ENCODE results near the gene TP73. TPM values are rescaled to one million over a fixed set of nuclear protein-coding genes. Genes with fewer than 3 reads are reported as not detected.

Gene TP73
- total RNA-seq, 1 experiment from 2014 or later, result 2.6 TPM

DNA sequence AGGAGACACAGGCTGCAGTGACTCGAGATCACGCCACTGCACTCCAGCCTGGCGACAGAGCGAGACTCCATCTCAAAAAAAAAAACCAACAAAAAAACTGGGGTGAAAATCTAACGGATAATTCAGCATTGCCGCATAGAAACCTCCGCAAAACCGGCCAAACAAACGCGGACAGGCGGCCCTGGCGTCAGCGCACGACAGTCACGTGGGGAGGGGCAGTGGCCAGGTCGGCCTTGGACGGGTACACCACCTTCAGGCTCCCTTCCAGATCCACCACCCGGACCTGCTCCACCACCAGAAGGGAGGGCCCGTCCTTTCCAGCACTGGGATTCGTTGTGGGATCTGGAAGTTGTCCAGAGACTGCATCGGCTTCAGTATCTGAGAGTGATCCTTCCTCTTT, 128.6 kb downstream of the TP73 start:
- Histone ChIP-seq H3K79me2 (ENCODE audit: low read length) (no peaks in the 10 kb centered on the region), H3K36me3 (ENCODE audit: low read depth, low read length) (peaks cover 53% of the 10 kb centered on the region), H2AFZ (ENCODE audit: low read length) (no peak overlapping the region), H3K4me2 (ENCODE audit: low read length) (no peak overlapping the region), H3K9me3 (ENCODE audit: low read length) (no peaks in the 10 kb centered on the region), H3K27ac (ENCODE audit: low read length) (no peak overlapping the region), H3F3A (ENCODE audit: low read length, unreplicated experiment) (no peaks in the 10 kb centered on the region), H4K20me1 (ENCODE audit: low read length) (no peaks in the 10 kb centered on the region), H3K4me1 (ENCODE audit: insufficient read depth, low read length) (no peaks in the 10 kb centered on the region), H3K27me3 (ENCODE audit: low read length) (no peaks in the 10 kb centered on the region), H3K9ac (ENCODE audit: low read length) (no peak overlapping the region), H3K4me3 (ENCODE audit: low read length) (no peak overlapping the region), H3K9me2 (replicated peaks; ENCODE audit: low read length) (no peaks in the 10 kb centered on the region)
- intact Hi-C loops (cut with micrococcal nuclease), result no loop called here
- ChIA-PET POLR2A (ENCODE audit: unreplicated experiment) (no interaction called here), CTCF (no interaction called here)
- no peak for ATAC-seq
- TF ChIP-seq EZH2 (IDR thresholded peaks at IDR 0.05; ENCODE audit: low read length, unreplicated experiment) (no peak), EZH2phosphoT487 (IDR thresholded peaks at IDR 0.05; ENCODE audit: borderline replicate concordance, low read length) (no peak), CTCF (conservative IDR thresholded peaks at IDR 0.05; ENCODE audit: low read depth, low read length) (no peak)
- no peak for DNase-seq
- BruUV-seq (replicated peaks), result no TSS peak

- DNase-seq, result no peak
- Histone ChIP-seq H3F3A (ENCODE audit: low read length, unreplicated experiment) (no peaks in the 10 kb centered on the region), H3K36me3 (ENCODE audit: low read depth, low read length) (peaks cover 72% of the 10 kb centered on the region), H3K79me2 (ENCODE audit: low read length) (peaks cover 18% of the 10 kb centered on the region), H4K20me1 (ENCODE audit: low read length) (peaks cover 7% of the 10 kb centered on the region; the same call in 1 of the 2 replicates), H3K27ac (ENCODE audit: low read length) (no peak overlapping the region), H2AFZ (ENCODE audit: low read length) (no peak overlapping the region), H3K4me1 (ENCODE audit: insufficient read depth, low read length) (no peaks in the 10 kb centered on the region), H3K9me3 (ENCODE audit: low read length) (no peaks in the 10 kb centered on the region), H3K9ac (ENCODE audit: low read length) (no peak overlapping the region), H3K27me3 (ENCODE audit: low read length) (no peaks in the 10 kb centered on the region), H3K9me2 (replicated peaks; ENCODE audit: low read length) (no peaks in the 10 kb centered on the region), H3K4me2 (ENCODE audit: low read length) (no peak overlapping the region), H3K4me3 (ENCODE audit: low read length) (no peak overlapping the region)
- TF ChIP-seq EZH2phosphoT487 (IDR thresholded peaks at IDR 0.05; ENCODE audit: borderline replicate concordance, low read length), result no peak
- no peak for ATAC-seq
- intact Hi-C loops (cut with micrococcal nuclease), result no loop called here
- BruUV-seq (replicated peaks), result no TSS peak
- ChIA-PET POLR2A (ENCODE audit: unreplicated experiment) (no interaction called here), CTCF (no interaction called here)
These were observed 131.5 kb downstream of the TP73 start for GRCh38 chr1:3783651-3784474.

DNA sequence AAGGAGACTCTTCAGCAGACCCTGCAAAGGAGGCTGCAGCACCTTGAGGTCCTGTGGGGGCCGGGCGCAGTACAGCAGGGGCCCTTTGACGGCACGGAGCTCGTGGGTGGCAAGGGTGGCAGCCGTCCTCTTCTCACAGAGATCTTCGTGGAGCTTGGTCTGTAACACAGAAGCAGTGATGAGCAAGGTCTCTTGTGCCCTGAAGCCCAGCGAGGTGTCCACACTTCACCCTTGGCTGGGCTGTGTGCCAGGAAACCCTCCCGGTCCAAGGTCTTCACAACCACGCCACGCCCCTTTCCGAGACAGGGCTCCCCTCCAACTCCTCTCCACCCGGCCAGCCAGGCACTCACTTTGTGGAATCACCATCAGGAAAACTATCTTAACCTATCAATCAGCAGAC, 132.7 kb downstream of the TP73 start:
- Histone ChIP-seq H3K79me2 (ENCODE audit: low read length) (peaks cover 30% of the 10 kb centered on the region), H3K27me3 (ENCODE audit: low read length) (no peaks in the 10 kb centered on the region), H2AFZ (ENCODE audit: low read length) (no peak overlapping the region), H3K4me3 (ENCODE audit: low read length) (no peak overlapping the region), H3F3A (ENCODE audit: low read length, unreplicated experiment) (no peaks in the 10 kb centered on the region), H3K9ac (ENCODE audit: low read length) (no peak overlapping the region), H3K4me1 (ENCODE audit: insufficient read depth, low read length) (no peaks in the 10 kb centered on the region), H3K4me2 (ENCODE audit: low read length) (no peak overlapping the region), H4K20me1 (ENCODE audit: low read length) (peaks cover 16% of the 10 kb centered on the region), H3K27ac (ENCODE audit: low read length) (no peak overlapping the region), H3K9me2 (replicated peaks; ENCODE audit: low read length) (no peaks in the 10 kb centered on the region), H3K36me3 (ENCODE audit: low read depth, low read length) (peaks cover 67% of the 10 kb centered on the region), H3K9me3 (ENCODE audit: low read length) (no peaks in the 10 kb centered on the region)
- ATAC-seq (no peak), DNase-seq (no peak)
- intact Hi-C loops (cut with micrococcal nuclease), result no loop called here
- POLR2A ChIA-PET (ENCODE audit: unreplicated experiment), result no interaction called here
- CTCF ChIA-PET, result no interaction called here
- BruUV-seq (replicated peaks), result no TSS peak
- TF ChIP-seq EZH2 (IDR thresholded peaks at IDR 0.05; ENCODE audit: low read length, unreplicated experiment) (no peak), EZH2phosphoT487 (IDR thresholded peaks at IDR 0.05; ENCODE audit: borderline replicate concordance, low read length) (no peak), CTCF (conservative IDR thresholded peaks at IDR 0.05; ENCODE audit: low read depth, low read length) (no peak)

Data from PC-3 (cell line).